HEK293T (cell line): ENCODE data around the gene PRKCH.

Experiments used
- CTCF ChIA-PET: fragments of 350-600 bp; formaldehyde crosslinking; extraction: SDS; loops from one replicate; lab custom pipeline; 2021; ENCODE audit warnings: antibody characterized with exemption, inconsistent platforms; lab: Yijun Ruan, JAX
- POLR2A ChIA-PET: fragments of 350-600 bp; formaldehyde crosslinking; extraction: SDS; loops from one replicate; lab custom pipeline; 2020; ENCODE audit warnings: antibody characterized with exemption, inconsistent platforms; lab: Yijun Ruan, JAX
- DNase-seq: peaks from one replicate; pipeline ENCODE4 v3.0.0; 2012; ENCODE audit warnings: mixed read lengths; ENCODE audit errors: extremely low spot score
- ARNT ChIP-seq: fragments of 450-650 bp; IDR thresholded peaks from 2 replicates; pipeline ENCODE4 v1.6.1; 2017; ENCODE audit warnings: mild to moderate bottlenecking
- BHLHE40 ChIP-seq: fragments of 450-650 bp; IDR thresholded peaks from 2 replicates; pipeline ENCODE4 v1.6.1; 2016; ENCODE audit warnings: mild to moderate bottlenecking, moderate library complexity, borderline replicate concordance
- CTBP1 ChIP-seq: fragments of 450-650 bp; IDR thresholded peaks from 2 replicates; pipeline ENCODE4 v1.6.1; 2016; ENCODE audit warnings: borderline replicate concordance
- ELF4 ChIP-seq: fragments of 450-650 bp; IDR thresholded peaks from 2 replicates; pipeline ENCODE4 v1.6.1; 2017; ENCODE audit warnings: antibody characterized with exemption
- FOXA1 ChIP-seq: fragments of 450-650 bp; IDR thresholded peaks from 2 replicates; pipeline ENCODE4 v1.6.1; 2016; ENCODE audit warnings: mild to moderate bottlenecking
- FOXK2 ChIP-seq: fragments of 450-650 bp; IDR thresholded peaks from 2 replicates; pipeline ENCODE4 v1.6.1; 2016; ENCODE audit warnings: mild to moderate bottlenecking
- FOXM1 ChIP-seq: fragments of 450-650 bp; IDR thresholded peaks from 2 replicates; pipeline ENCODE4 v1.6.1; 2017; ENCODE audit warnings: mild to moderate bottlenecking, borderline replicate concordance
- HDGF ChIP-seq: fragments of 450-650 bp; IDR thresholded peaks from 2 replicates; pipeline ENCODE4 v1.6.1; 2017; ENCODE audit warnings: antibody characterized with exemption, borderline replicate concordance
- L3MBTL2 ChIP-seq: fragments of 450-650 bp; conservative IDR thresholded peaks from 2 replicates; pipeline ENCODE4 v1.6.1; 2016; ENCODE audit warnings: mild to moderate bottlenecking
- LEF1 ChIP-seq: fragments of 450-650 bp; IDR thresholded peaks from 2 replicates; pipeline ENCODE4 v1.6.1; 2017; ENCODE audit warnings: mild to moderate bottlenecking, borderline replicate concordance
- NFRKB ChIP-seq: fragments of 450-650 bp; IDR thresholded peaks from 2 replicates; pipeline ENCODE4 v1.6.1; 2016; ENCODE audit warnings: mild to moderate bottlenecking, moderate library complexity
- SP1 ChIP-seq: fragments of 450-650 bp; IDR thresholded peaks from 2 replicates; pipeline ENCODE4 v1.6.1; 2017
- SUZ12 ChIP-seq: fragments of 450-650 bp; IDR thresholded peaks from 2 replicates; pipeline ENCODE4 v1.6.1; 2016; ENCODE audit warnings: mild to moderate bottlenecking
- TARDBP ChIP-seq: fragments of 450-650 bp; IDR thresholded peaks from 2 replicates; pipeline ENCODE4 v1.6.1; 2016
- ZNF384 ChIP-seq: fragments of 450-650 bp; IDR thresholded peaks from 2 replicates; pipeline ENCODE4 v1.6.1; 2016
- TF ChIP-seq, protein P1 (sequence below): fragments of 450-650 bp; IDR thresholded peaks from 2 replicates; pipeline ENCODE4 v1.6.1; 2016

The PRKCH gene

DNA sequence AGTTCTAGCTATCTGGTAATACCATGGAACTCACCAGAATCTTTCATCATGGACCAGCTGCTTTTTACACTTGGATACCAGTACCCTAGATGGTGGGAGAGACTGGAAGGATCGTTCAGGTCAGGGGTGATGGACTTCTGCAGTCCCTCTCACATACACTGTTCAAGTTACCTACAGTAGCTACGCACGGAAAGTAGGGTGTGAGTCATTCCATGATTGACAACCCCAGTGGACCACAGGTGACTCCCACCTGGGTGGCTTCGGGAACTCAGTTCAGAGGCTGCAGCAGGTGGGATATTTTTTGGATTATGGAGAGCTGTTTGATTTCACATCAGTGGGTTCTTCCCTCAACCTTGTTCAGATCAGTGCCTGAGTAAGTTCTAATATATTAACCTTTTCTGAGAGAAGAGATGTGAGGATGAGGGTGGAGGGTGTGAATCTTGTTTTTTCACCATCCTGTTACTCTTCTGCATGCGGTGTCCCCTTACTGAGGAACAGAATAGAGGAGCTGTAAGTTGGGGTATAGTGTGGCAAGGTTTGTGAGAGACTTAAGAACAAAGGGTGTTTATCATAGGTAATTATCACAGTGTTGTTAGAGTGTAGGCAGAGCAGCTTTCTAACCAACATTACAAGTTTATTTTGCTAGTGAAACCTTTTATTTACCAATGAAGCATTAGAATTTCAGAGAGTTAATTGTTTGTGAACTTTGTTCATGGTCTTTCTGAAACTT, 39.6 kb downstream of the PRKCH start:
- CTCF ChIA-PET = interaction anchor here (1.2 kb wide), 1 partner anchor 23 kb away, joined by 3 read pairs; no protein-coding TSS in a partner anchor
- no peak for TF ChIP-seq ZNF384
- TF ChIP-seq, protein P1, sequence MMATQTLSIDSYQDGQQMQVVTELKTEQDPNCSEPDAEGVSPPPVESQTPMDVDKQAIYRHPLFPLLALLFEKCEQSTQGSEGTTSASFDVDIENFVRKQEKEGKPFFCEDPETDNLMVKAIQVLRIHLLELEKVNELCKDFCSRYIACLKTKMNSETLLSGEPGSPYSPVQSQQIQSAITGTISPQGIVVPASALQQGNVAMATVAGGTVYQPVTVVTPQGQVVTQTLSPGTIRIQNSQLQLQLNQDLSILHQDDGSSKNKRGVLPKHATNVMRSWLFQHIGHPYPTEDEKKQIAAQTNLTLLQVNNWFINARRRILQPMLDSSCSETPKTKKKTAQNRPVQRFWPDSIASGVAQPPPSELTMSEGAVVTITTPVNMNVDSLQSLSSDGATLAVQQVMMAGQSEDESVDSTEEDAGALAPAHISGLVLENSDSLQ = no peak
- no peak for TF ChIP-seq LEF1
- TF ChIP-seq HDGF = no peak
- no peak for TF ChIP-seq SUZ12
- no peak for TF ChIP-seq ARNT
- no peak for TF ChIP-seq TARDBP
- TF ChIP-seq FOXA1 = no peak
- no peak for TF ChIP-seq FOXK2
- no peak for DNase-seq
- POLR2A ChIA-PET = no interaction called here

DNA sequence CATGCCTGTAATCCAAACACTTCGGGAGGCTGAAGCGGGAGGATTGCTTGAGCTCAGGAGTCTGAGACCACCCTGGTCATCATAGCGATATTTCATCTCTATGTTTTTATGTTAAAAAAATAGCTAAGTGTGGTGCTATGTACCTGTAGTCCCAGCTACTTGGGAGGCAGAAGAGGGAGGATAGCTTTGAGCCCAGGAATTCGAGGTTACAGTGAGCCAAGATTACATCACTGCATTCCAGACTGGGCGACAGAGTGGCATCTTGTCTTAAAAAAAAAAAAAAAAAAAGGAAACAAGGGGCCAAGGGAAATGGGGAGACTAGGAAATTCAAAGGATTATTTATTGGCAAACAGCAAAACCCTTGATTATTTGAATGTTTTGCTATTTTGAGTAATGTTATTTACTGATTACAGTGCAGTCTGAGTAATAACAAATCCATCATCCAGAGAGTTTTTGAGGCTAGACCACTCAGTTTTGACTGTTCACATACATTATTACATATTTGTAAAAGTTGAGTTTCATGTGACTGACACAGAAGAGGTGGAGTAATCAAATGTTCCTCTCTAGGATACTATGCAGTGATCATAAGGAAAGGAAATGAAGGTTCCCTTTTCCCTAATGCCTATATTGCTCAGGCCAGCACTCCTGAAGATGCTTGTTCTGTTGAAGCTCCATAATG, 40.8 kb downstream of the PRKCH start:
- DNase-seq = no peak
- TF ChIP-seq FOXM1 (no peak), TARDBP (no peak), SUZ12 (no peak), NFRKB (no peak), ARNT (no peak), ELF4 (no peak), LEF1 (no peak), L3MBTL2 (no peak), FOXK2 (no peak), FOXA1 (no peak), HDGF (no peak), ZNF384 (no peak)
- CTCF ChIA-PET = interaction anchor here (0.6 kb wide), 1 partner anchor 58 kb away, joined by 3 read pairs; no protein-coding TSS in a partner anchor
- POLR2A ChIA-PET = no interaction called here

DNA sequence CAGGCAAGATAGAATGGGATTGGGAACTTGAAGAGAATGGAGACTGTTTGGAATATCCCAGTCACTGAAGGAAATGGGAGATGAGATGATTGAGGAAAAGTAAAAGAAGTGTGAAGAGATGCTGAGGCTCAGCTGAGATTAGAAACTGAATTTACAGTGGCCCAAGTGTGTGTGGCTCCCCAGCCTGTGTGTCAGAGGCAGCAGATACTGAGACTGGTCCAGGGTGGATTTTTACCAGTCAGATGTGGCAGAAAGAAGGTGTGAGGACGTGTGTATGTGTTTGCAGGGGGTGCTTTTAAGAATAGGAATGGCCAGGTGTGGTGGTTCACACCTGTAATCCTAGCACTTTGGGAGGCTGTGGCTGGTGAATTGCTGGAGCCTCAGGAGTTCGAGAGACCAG, 42.9 kb downstream of the PRKCH start:
- POLR2A ChIA-PET = no interaction called here
- CTCF ChIA-PET = no interaction called here

DNA sequence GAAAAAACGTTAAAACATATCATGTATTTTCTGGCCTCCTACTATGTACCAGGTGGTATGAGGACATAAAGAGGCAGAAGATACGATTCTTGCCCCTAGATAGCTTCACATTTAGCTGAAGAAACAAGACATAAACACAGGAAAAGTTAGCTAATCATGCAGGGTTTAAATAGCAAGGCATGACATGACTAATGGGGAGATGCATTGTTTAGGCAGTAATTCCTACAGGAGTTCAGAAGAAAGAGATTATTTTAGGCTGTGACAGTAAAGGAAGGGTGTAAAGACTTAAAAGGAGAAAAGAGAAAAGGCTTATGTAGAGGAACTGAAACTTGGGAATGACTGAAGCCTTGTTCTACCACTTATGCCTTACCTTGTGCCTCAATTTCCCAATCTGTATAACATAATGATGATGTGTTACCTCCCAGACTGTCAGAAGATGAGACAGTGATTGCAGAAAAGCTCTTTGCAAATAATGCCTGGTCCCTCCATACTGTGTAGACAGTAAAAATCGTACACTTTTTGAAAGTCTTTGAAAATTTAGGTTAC, 44.4 kb downstream of the PRKCH start:
- TF ChIP-seq TARDBP (no peak), LEF1 (no peak), L3MBTL2 (no peak), SUZ12 (no peak), FOXA1 (no peak), BHLHE40 (no peak), CTBP1 (no peak), NFRKB (no peak), SP1 (no peak), FOXM1 (no peak)
- ChIA-PET CTCF (no interaction called here), POLR2A (no interaction called here)
- DNase-seq = no peak

More for the DNA sequence above, 42.9 kb downstream of the PRKCH start:
- no peak for DNase-seq
- TF ChIP-seq LEF1 (no peak), ELF4 (no peak), FOXA1 (no peak), FOXM1 (no peak), CTBP1 (no peak)

DNA sequence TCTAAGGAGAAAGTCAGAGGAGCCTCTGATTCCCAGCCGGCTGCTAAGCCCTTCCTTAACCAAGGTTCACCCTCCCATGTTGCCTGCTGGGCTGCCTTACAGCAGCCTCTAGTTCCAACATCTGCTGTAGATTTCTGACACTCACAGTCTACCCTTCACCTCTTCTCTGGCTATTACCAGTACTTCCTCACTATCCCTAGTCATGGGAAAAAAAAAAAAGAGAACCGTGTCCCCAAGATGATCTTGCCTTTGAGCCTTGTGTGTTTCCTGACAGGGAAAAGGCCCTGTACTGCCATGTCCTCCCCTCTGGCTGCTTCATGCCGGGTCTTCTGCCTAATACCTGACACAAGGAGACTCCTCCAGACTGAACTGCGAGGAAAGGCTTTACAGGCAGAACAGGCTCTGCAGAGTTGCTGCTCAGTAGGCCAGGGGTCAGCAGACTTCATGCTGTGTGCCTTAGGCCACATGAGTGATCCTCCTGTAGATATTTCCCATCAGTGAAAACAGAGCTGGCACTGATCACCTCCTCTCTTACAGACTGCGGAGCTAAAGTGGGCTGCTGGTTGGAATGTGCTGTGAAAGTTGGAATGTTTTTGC, 46.8 kb downstream of the PRKCH start:
- no peak for DNase-seq
- ChIA-PET CTCF (interaction anchor here (0.5 to 0.6 kb wide), 2 partner anchors 10 to 15 kb away, joined by 3 to 4 read pairs; no protein-coding TSS in a partner anchor), POLR2A (no interaction called here)
- no peak for TF ChIP-seq NFRKB
- no peak for TF ChIP-seq FOXK2
- TF ChIP-seq LEF1 = no peak
- no peak for TF ChIP-seq L3MBTL2
- no peak for TF ChIP-seq FOXA1
- no peak for TF ChIP-seq HDGF
- TF ChIP-seq CTBP1 = no peak
- TF ChIP-seq TARDBP = no peak
- TF ChIP-seq BHLHE40 = no peak
- TF ChIP-seq SP1 = no peak
- TF ChIP-seq SUZ12 = no peak
- TF ChIP-seq, protein P1 = no peak
- no peak for TF ChIP-seq ELF4
- no peak for TF ChIP-seq FOXM1
- TF ChIP-seq ARNT = no peak
- no peak for TF ChIP-seq ZNF384

DNA sequence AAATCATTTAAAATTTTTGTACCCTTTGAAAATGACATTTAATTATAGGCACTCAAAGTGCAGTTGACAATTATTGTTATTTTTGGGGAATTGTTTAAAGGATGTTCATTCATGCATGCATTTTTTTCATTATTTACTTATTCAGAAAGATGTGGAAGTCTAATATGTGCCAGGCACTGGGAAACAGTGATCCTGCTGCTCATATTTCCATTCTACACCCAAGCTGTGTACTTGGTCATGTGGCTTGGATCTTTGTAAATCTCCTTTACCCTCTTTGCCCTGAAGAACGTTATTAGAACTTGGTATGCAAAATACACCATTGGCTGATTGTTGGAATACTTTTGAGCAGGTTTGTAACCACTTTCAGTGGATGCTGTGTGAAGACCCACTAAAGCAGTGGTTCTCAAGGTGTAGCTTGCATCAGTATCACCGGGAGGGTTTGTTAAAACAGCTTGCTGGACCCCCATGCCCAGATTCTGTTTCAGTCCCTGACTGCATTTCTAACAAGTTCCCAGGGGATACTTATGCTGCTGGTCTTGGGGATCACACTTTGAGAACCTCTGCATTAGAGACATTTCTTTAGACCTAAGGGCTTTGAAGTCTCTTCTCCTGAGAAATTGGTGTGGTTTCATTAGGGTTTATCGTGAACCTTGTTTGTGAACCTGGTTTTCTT, 47.5 kb downstream of the PRKCH start:
- CTCF ChIA-PET = interaction anchor here (0.5 to 0.6 kb wide), 2 partner anchors 9 to 14 kb away, joined by 3 to 4 read pairs; no protein-coding TSS in a partner anchor
- no peak for DNase-seq
- TF ChIP-seq ARNT = no peak
- POLR2A ChIA-PET = no interaction called here
